NCI-H146 (cell line): ENCODE data around the gene BCAP29.

Source experiments
- DNase-seq: peaks from one replicate; lab custom pipeline; 2025; lab: John Stamatoyannopoulos, UW

The BCAP29 gene

GRCh38 chr7:107581387-107582013 lies 1.5 kb downstream of the BCAP29 start:
- no peak for DNase-seq

GRCh38 chr7:107582875-107583274 lies 2.8 kb downstream of the BCAP29 start:
- no peak for DNase-seq

- DNase-seq, result no peak
Measured at GRCh38 chr7:107584716-107585115, 4.7 kb downstream of the BCAP29 start.

GRCh38 chr7:107588529-107589130 lies 8.6 kb downstream of the BCAP29 start:
- DNase-seq, result no peak

GRCh38 chr7:107591421-107591820 lies 11.4 kb downstream of the BCAP29 start:
- DNase-seq, result no peak

- no peak for DNase-seq
Measured at GRCh38 chr7:107592361-107593024, 12.4 kb downstream of the BCAP29 start.

GRCh38 chr7:107593025-107593410 lies 13.0 kb downstream of the BCAP29 start:
- no peak for DNase-seq

- DNase-seq, result no peak
Measured at GRCh38 chr7:107594961-107595737, 15.1 kb downstream of the BCAP29 start.

- DNase-seq, result no peak
Measured at GRCh38 chr7:107596881-107597581, 17.0 kb downstream of the BCAP29 start.

- DNase-seq, result no peak
Measured at GRCh38 chr7:107597582-107597916, 17.5 kb downstream of the BCAP29 start.

- no peak for DNase-seq
Measured at GRCh38 chr7:107597953-107598352, 17.9 kb downstream of the BCAP29 start.

GRCh38 chr7:107599262-107599661 lies 19.2 kb downstream of the BCAP29 start:
- DNase-seq, result no peak

GRCh38 chr7:107600816-107601215 lies 20.8 kb downstream of the BCAP29 start:
- DNase-seq, result no peak

- DNase-seq, result no peak
Measured at GRCh38 chr7:107605218-107605815, 25.3 kb downstream of the BCAP29 start.

- DNase-seq, result no peak
Measured at GRCh38 chr7:107606303-107606702, 26.3 kb downstream of the BCAP29 start.

- no peak for DNase-seq
Measured at GRCh38 chr7:107609811-107610261, 29.8 kb downstream of the BCAP29 start.

GRCh38 chr7:107610323-107610722 lies 30.3 kb downstream of the BCAP29 start:
- no peak for DNase-seq

GRCh38 chr7:107613439-107613838 lies 33.4 kb downstream of the BCAP29 start:
- no peak for DNase-seq

GRCh38 chr7:107613948-107614347 lies 33.9 kb downstream of the BCAP29 start:
- DNase-seq, result no peak

GRCh38 chr7:107614425-107614824 lies 34.4 kb downstream of the BCAP29 start:
- no peak for DNase-seq

- no peak for DNase-seq
Measured at GRCh38 chr7:107615910-107616680, 36.0 kb downstream of the BCAP29 start.
